IPS DF 6.9 (cell line): ENCODE measurements around the gene BCL2L12.
"Not testable (repeated sequence)": the region's sequence is repeated elsewhere in the genome, so short reads cannot be mapped to it uniquely, and the experiment has no call there.

ENCODE experiments used
- DNase-seq: peaks from one replicate; pipeline ENCODE4 v3.0.0-alpha.2; 2013; ENCODE audit warnings: low read depth, low spot score
- H3K27ac ChIP-seq: one replicate; pipeline ENCODE4 v1.5.1; 2013; ENCODE audit warnings: low read length, control low read depth
- H3K27me3 ChIP-seq: 2 replicates; pipeline ENCODE4 v1.6.1; 2013; ENCODE audit warnings: mild to moderate bottlenecking, low read length; ENCODE audit not compliant: control insufficient read depth, insufficient read depth
- H3K36me3 ChIP-seq: 2 replicates; pipeline ENCODE4 v1.6.1; 2013; ENCODE audit warnings: low read length; ENCODE audit not compliant: control insufficient read depth, insufficient read depth
- H3K4me1 ChIP-seq: 2 replicates; pipeline ENCODE4 v1.6.1; 2013; ENCODE audit warnings: low read length; ENCODE audit not compliant: control insufficient read depth, insufficient read depth
- H3K4me3 ChIP-seq: 2 replicates; pipeline ENCODE4 v1.5.1; 2013; ENCODE audit warnings: mild to moderate bottlenecking, low read length
- H3K9me3 ChIP-seq: 2 replicates; pipeline ENCODE4 v1.6.1; 2013; ENCODE audit warnings: low read length, inconsistent platforms; ENCODE audit not compliant: control insufficient read depth, insufficient read depth
- WGBS: extraction: QIAGEN DNeasy Blood & Tissue Kit; methylation state at CpG from one replicate; pipeline ENCODE4 v1.1.7; 2013; ENCODE audit warnings: mixed read lengths, missing lambda C conversion rate; ENCODE audit not compliant: insufficient read length, insufficient coverage; 5-methylcytosine and 5-hydroxymethylcytosine counted together

BCL2L12 gene

GRCh38 chr19:49632576-49632975, 33.2 kb upstream of the BCL2L12 start:
- DNase-seq, result no peak
- Histone ChIP-seq H3K4me3 (no peak overlapping the region), H3K27me3 (no peaks in the 10 kb centered on the region), H3K36me3 (no peaks in the 10 kb centered on the region), H3K27ac (no peak overlapping the region), H3K9me3 (no peaks in the 10 kb centered on the region), H3K4me1 (0 out of 2 replicates have a peak, but pooled peaks cover 3% of the 10 kb centered on the region)
- no CpG with 5 or more reads among the region's 5 CpGs for WGBS

- no CpG with 5 or more reads among the region's 9 CpGs for WGBS
- H3K27ac ChIP-seq, H3K27me3 ChIP-seq, H3K4me1 ChIP-seq, H3K4me3 ChIP-seq, DNase-seq, H3K36me3 ChIP-seq, H3K9me3 ChIP-seq: not testable (repeated sequence)
These were observed 32.5 kb upstream of the BCL2L12 start for GRCh38 chr19:49633273-49633672.

- H3K4me3 ChIP-seq, result no peak overlapping the region
- no peaks in the 10 kb centered on the region for H3K9me3 ChIP-seq
- no CpG with 5 or more reads among the region's 24 CpGs for whole genome bisulfite sequencing
- H3K4me1 ChIP-seq, result peaks cover 5% of the 10 kb centered on the region
- no peaks in the 10 kb centered on the region for H3K36me3 ChIP-seq
- no peak overlapping the region for H3K27ac ChIP-seq
- DNase-seq, result no peak
- no peaks in the 10 kb centered on the region for H3K27me3 ChIP-seq
These were observed 30.1 kb upstream of the BCL2L12 start for GRCh38 chr19:49635530-49636232.

- H3K4me3 ChIP-seq, result no peak overlapping the region
- no peaks in the 10 kb centered on the region for H3K9me3 ChIP-seq
- H3K27ac ChIP-seq, result no peak overlapping the region
- peaks cover 3% of the 10 kb centered on the region for H3K4me1 ChIP-seq
- no peaks in the 10 kb centered on the region for H3K27me3 ChIP-seq
- WGBS, result no CpG with 5 or more reads among the region's 30 CpGs
- H3K36me3 ChIP-seq, result no peaks in the 10 kb centered on the region
- no peak for DNase-seq
These were observed 29.4 kb upstream of the BCL2L12 start for GRCh38 chr19:49636233-49636932.

- no CpG with 5 or more reads among the region's 19 CpGs for WGBS
- peaks cover 3% of the 10 kb centered on the region for H3K4me1 ChIP-seq
- H3K9me3 ChIP-seq, result no peaks in the 10 kb centered on the region
- H3K27me3 ChIP-seq, result no peaks in the 10 kb centered on the region
- no peak overlapping the region for H3K27ac ChIP-seq
- H3K4me3 ChIP-seq, result no peak overlapping the region
- no peaks in the 10 kb centered on the region for H3K36me3 ChIP-seq
- no peak for DNase-seq
These were observed 27.7 kb upstream of the BCL2L12 start for GRCh38 chr19:49637821-49638738.

- no peak for DNase-seq
- Histone ChIP-seq H3K36me3 (no peaks in the 10 kb centered on the region), H3K9me3 (no peaks in the 10 kb centered on the region), H3K4me1 (peaks cover 3% of the 10 kb centered on the region), H3K27ac (no peak overlapping the region), H3K27me3 (no peaks in the 10 kb centered on the region), H3K4me3 (peak overlapping the region; percentile 38; the same call in 1 of the 2 replicates)
- WGBS, result no CpG with 5 or more reads among the region's 31 CpGs
These were observed 26.2 kb upstream of the BCL2L12 start for GRCh38 chr19:49639401-49640112.

GRCh38 chr19:49640113-49640898, 25.4 kb upstream of the BCL2L12 start, which contains the start of gene RRAS:
TSS of gene RRAS (minus strand) at chr19:49640143. CDS start at chr19:49640098, 45 bp downstream.
- Histone ChIP-seq H3K36me3 (no peaks in the 10 kb centered on the region), H3K4me3 (peak within 1 kb of the TSS; percentile 38; the same call in 1 of the 2 replicates), H3K4me1 (peaks cover 3% of the 10 kb centered on the region), H3K27me3 (no peaks in the 10 kb centered on the region), H3K9me3 (no peaks in the 10 kb centered on the region), H3K27ac (no peak within 1 kb of the TSS)
- no CpG with 5 or more reads among the region's 51 CpGs for WGBS
- peak; percentile 100 for DNase-seq

- peak; percentile 98 for DNase-seq
- Histone ChIP-seq H3K4me1 (peaks cover 2% of the 10 kb centered on the region), H3K27me3 (no peaks in the 10 kb centered on the region), H3K4me3 (peak within 1 kb of the TSS; percentile 99), H3K9me3 (no peaks in the 10 kb centered on the region), H3K36me3 (peaks cover 12% of the 10 kb centered on the region; the same call in 1 of the 2 replicates), H3K27ac (no peak within 1 kb of the TSS)
- WGBS, result no CpG with 5 or more reads among the region's 87 CpGs
These were observed 23.8 kb upstream of the BCL2L12 start, which contains the start of gene SCAF1 for GRCh38 chr19:49641688-49642491. TSS of gene SCAF1 (plus strand) at chr19:49642209. CDS start at chr19:49645027, 2,818 bp downstream.
